ENCODE results near the gene CACNB3.

Gene CACNB3

GRCh38 chr12:48794870-48795269 is 23.4 kb upstream of the CACNB3 start:
- TF ChIP-seq EZH2phosphoT487 (IDR thresholded peaks at IDR 0.05; ENCODE audit: borderline replicate concordance, low read length) = no peak
- TF ChIP-seq, protein P1, sequence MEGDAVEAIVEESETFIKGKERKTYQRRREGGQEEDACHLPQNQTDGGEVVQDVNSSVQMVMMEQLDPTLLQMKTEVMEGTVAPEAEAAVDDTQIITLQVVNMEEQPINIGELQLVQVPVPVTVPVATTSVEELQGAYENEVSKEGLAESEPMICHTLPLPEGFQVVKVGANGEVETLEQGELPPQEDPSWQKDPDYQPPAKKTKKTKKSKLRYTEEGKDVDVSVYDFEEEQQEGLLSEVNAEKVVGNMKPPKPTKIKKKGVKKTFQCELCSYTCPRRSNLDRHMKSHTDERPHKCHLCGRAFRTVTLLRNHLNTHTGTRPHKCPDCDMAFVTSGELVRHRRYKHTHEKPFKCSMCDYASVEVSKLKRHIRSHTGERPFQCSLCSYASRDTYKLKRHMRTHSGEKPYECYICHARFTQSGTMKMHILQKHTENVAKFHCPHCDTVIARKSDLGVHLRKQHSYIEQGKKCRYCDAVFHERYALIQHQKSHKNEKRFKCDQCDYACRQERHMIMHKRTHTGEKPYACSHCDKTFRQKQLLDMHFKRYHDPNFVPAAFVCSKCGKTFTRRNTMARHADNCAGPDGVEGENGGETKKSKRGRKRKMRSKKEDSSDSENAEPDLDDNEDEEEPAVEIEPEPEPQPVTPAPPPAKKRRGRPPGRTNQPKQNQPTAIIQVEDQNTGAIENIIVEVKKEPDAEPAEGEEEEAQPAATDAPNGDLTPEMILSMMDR (IDR thresholded peaks at IDR 0.05; ENCODE audit: low read depth, low read length, poor library complexity, severe bottlenecking) = no peak
- Histone ChIP-seq H3K79me2 (ENCODE audit: control insufficient read depth, low read length) (no peaks in the 10 kb centered on the region), H3K4me2 (ENCODE audit: low read length) (no peak overlapping the region), H3F3A (ENCODE audit: control insufficient read depth, insufficient read depth) (no peaks in the 10 kb centered on the region), H3K4me3 (ENCODE audit: low read length) (no peak overlapping the region), H3K27me3 (ENCODE audit: control insufficient read depth, low read length) (peaks cover 8% of the 10 kb centered on the region), H3K27ac (ENCODE audit: low read depth, low read length) (no peak overlapping the region), H4K20me1 (ENCODE audit: control insufficient read depth, insufficient read depth, low read depth, low read length) (no peaks in the 10 kb centered on the region), H3K9me2 (replicated peaks; ENCODE audit: control insufficient read depth, low read length) (no peaks in the 10 kb centered on the region), H3K4me1 (ENCODE audit: control insufficient read depth, low read length) (no peaks in the 10 kb centered on the region), H3K9me3 (ENCODE audit: control insufficient read depth, insufficient read depth, low read length) (no peaks in the 10 kb centered on the region), H3K36me3 (ENCODE audit: control insufficient read depth, low read length) (no peaks in the 10 kb centered on the region)

- H3K36me3 ChIP-seq (ENCODE audit: control insufficient read depth, low read length) = no peaks in the 10 kb centered on the region
- H3K9me3 ChIP-seq (ENCODE audit: control insufficient read depth, insufficient read depth, low read length) = no peaks in the 10 kb centered on the region
- H3K27ac ChIP-seq (ENCODE audit: low read depth, low read length) = no peak overlapping the region
- peaks cover 5% of the 10 kb centered on the region for H3K27me3 ChIP-seq (ENCODE audit: control insufficient read depth, low read length)
- H3K4me2 ChIP-seq (ENCODE audit: low read length) = no peak overlapping the region
- no peaks in the 10 kb centered on the region for H4K20me1 ChIP-seq (ENCODE audit: control insufficient read depth, insufficient read depth, low read depth, low read length)
- no peaks in the 10 kb centered on the region for H3K9me2 ChIP-seq (replicated peaks; ENCODE audit: control insufficient read depth, low read length)
- no peak for TF ChIP-seq EZH2phosphoT487 (IDR thresholded peaks at IDR 0.05; ENCODE audit: borderline replicate concordance, low read length)
- TF ChIP-seq, protein P1 (IDR thresholded peaks at IDR 0.05; ENCODE audit: low read depth, low read length, poor library complexity, severe bottlenecking) = peak; percentile 97
- H3K4me3 ChIP-seq (ENCODE audit: low read length) = no peak overlapping the region
- H3K4me1 ChIP-seq (ENCODE audit: control insufficient read depth, low read length) = no peaks in the 10 kb centered on the region
- H3K79me2 ChIP-seq (ENCODE audit: control insufficient read depth, low read length) = no peaks in the 10 kb centered on the region
- H3F3A ChIP-seq (ENCODE audit: control insufficient read depth, insufficient read depth) = no peaks in the 10 kb centered on the region
Measured at GRCh38 chr12:48795550-48796455, 22.5 kb upstream of the CACNB3 start.

DNA sequence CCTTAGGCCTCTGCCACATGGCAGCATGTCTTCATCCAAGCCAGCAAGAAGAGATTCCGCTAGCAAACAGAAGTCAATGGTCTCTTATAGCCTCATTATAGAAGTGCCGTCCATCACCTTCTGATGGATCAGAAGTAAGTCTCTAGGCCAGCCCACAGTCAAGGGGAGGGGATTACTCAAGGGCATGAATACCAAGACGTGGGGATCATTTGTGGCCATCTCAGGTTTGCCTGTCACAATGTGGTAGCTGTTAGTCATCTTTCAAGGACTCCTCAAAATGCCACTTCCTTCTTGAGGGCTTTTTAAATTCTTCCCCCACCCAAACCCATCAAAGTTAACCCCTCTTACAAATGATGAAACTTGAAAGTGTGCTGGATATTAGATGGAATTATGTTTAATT is 21.3 kb upstream of the CACNB3 start:
- H3K4me2 ChIP-seq (ENCODE audit: low read length) = no peak overlapping the region
- H3K27ac ChIP-seq (ENCODE audit: low read depth, low read length) = no peak overlapping the region
- no peak overlapping the region for H3K4me3 ChIP-seq (ENCODE audit: low read length)
- H3K36me3 ChIP-seq (ENCODE audit: control insufficient read depth, low read length) = no peaks in the 10 kb centered on the region
- H3K79me2 ChIP-seq (ENCODE audit: control insufficient read depth, low read length) = no peaks in the 10 kb centered on the region
- H3K9me3 ChIP-seq (ENCODE audit: control insufficient read depth, insufficient read depth, low read length) = no peaks in the 10 kb centered on the region
- H4K20me1 ChIP-seq (ENCODE audit: control insufficient read depth, insufficient read depth, low read depth, low read length) = no peaks in the 10 kb centered on the region
- no peaks in the 10 kb centered on the region for H3F3A ChIP-seq (ENCODE audit: control insufficient read depth, insufficient read depth)
- H3K4me1 ChIP-seq (ENCODE audit: control insufficient read depth, low read length) = no peaks in the 10 kb centered on the region
- H3K27me3 ChIP-seq (ENCODE audit: control insufficient read depth, low read length) = peaks cover 5% of the 10 kb centered on the region
- TF ChIP-seq EZH2phosphoT487 (IDR thresholded peaks at IDR 0.05; ENCODE audit: borderline replicate concordance, low read length) = no peak
- TF ChIP-seq, protein P1 (IDR thresholded peaks at IDR 0.05; ENCODE audit: low read depth, low read length, poor library complexity, severe bottlenecking) = no peak
- no peaks in the 10 kb centered on the region for H3K9me2 ChIP-seq (replicated peaks; ENCODE audit: control insufficient read depth, low read length)

Data from DOHH2 (cell line).